HEK293 (cell line): ENCODE data around the gene COL6A1.
A peak's percentile ranks its signal among the peaks of the same experiment; 100 is the strongest.

Source experiments
- CTCF ChIA-PET: fragments of 350-600 bp; formaldehyde crosslinking; extraction: SDS; loops from one replicate; lab custom pipeline; 2021; ENCODE audit warnings: antibody characterized with exemption; lab: Yijun Ruan, JAX
- POLR2A ChIA-PET: fragments of 300-600 bp; formaldehyde crosslinking; extraction: SDS; loops from one replicate; lab custom pipeline; 2020; ENCODE audit warnings: antibody characterized with exemption, inconsistent platforms; lab: Yijun Ruan, JAX
- H3K27ac ChIP-seq: fragments of 200-500 bp; sonication (Bioruptor generic); 2 replicates; pipeline ENCODE4 v1.5.1; 2014; ENCODE audit warnings: low read depth, low read length, control low read depth, inconsistent platforms; ENCODE audit errors: extremely low read depth
- H3K36me3 ChIP-seq, 2 experiments: fragments of 200-500 bp in 1 of 2; sonication (Bioruptor generic) in 1 of 2; 1 replicate in 1 of 2; 2 replicates in 1 of 2; pipeline ENCODE4 v1.5.1; 2014 to 2017; ENCODE audit warnings: inconsistent platforms in 2 of 2, low read length in 2 of 2; ENCODE audit not compliant: control insufficient read depth in 2 of 2, insufficient read depth in 1 of 2
- H3K4me1 ChIP-seq: fragments of 200-500 bp; sonication (Bioruptor generic); 2 replicates; pipeline ENCODE4 v1.5.1; 2014; ENCODE audit warnings: mild to moderate bottlenecking, low read length, inconsistent platforms; ENCODE audit not compliant: control insufficient read depth, insufficient read depth
- H3K4me3 ChIP-seq: 2 replicates; pipeline ENCODE4 v1.5.1; 2011; ENCODE audit warnings: low read depth, mild to moderate bottlenecking, control low read depth, low read length, moderate library complexity
- H3K9me3 ChIP-seq: fragments of 200-500 bp; sonication (Bioruptor generic); 2 replicates; pipeline ENCODE4 v1.5.1; 2014; ENCODE audit warnings: low read depth, low read length, inconsistent platforms; ENCODE audit not compliant: control insufficient read depth, insufficient read depth
- GLIS1 ChIP-seq: fragments of 450-650 bp; formaldehyde crosslinking; IDR thresholded peaks from 2 replicates; pipeline ENCODE4 v1.5.1; 2016; ENCODE audit warnings: missing biosample characterization, missing genetic modification characterization
- REPIN1 ChIP-seq: fragments of 450-650 bp; formaldehyde crosslinking; IDR thresholded peaks from 2 replicates; pipeline ENCODE4 v1.5.1; 2017; ENCODE audit warnings: missing biosample characterization, missing genetic modification characterization, low read depth
- ZBTB21 ChIP-seq: fragments of 450-650 bp; formaldehyde crosslinking; IDR thresholded peaks from 2 replicates; pipeline ENCODE4 v1.5.1; 2017; ENCODE audit warnings: missing biosample characterization, missing genetic modification characterization
- ZBTB26 ChIP-seq: fragments of 450-650 bp; formaldehyde crosslinking; optimal IDR thresholded peaks from 2 replicates; pipeline ENCODE3; 2016; ENCODE audit warnings: missing biosample characterization, mild to moderate bottlenecking, missing genetic modification characterization
- ZFP41 ChIP-seq: fragments of 450-650 bp; formaldehyde crosslinking; IDR thresholded peaks from 2 replicates; pipeline ENCODE4 v1.5.1; 2016; ENCODE audit warnings: missing biosample characterization, missing genetic modification characterization, borderline replicate concordance
- ZNF214 ChIP-seq: fragments of 450-650 bp; formaldehyde crosslinking; IDR thresholded peaks from 2 replicates; pipeline ENCODE4 v1.5.1; 2017; ENCODE audit warnings: missing biosample characterization, mild to moderate bottlenecking, missing genetic modification characterization, borderline replicate concordance
- ZNF398 ChIP-seq: fragments of 450-650 bp; formaldehyde crosslinking; IDR thresholded peaks from 2 replicates; pipeline ENCODE4 v1.5.1; 2017; ENCODE audit warnings: missing biosample characterization, missing genetic modification characterization
- ZNF529 ChIP-seq: fragments of 450-650 bp; formaldehyde crosslinking; IDR thresholded peaks from 2 replicates; pipeline ENCODE4 v1.5.1; 2017; ENCODE audit warnings: missing genetic modification characterization, missing biosample characterization; ENCODE audit not compliant: insufficient replicate concordance
- ZNF596 ChIP-seq: fragments of 450-650 bp; IDR thresholded peaks from 2 replicates; pipeline ENCODE4 v1.5.0; 2018; ENCODE audit warnings: missing biosample characterization, mild to moderate bottlenecking, missing genetic modification characterization, moderate library complexity
- ZNF629 ChIP-seq: fragments of 450-650 bp; formaldehyde crosslinking; IDR thresholded peaks from 2 replicates; pipeline ENCODE4 v1.5.1; 2017; ENCODE audit warnings: missing biosample characterization, missing genetic modification characterization
- ZNF707 ChIP-seq: fragments of 450-650 bp; formaldehyde crosslinking; IDR thresholded peaks from 2 replicates; pipeline ENCODE4 v1.5.1; 2016; ENCODE audit warnings: missing biosample characterization, missing genetic modification characterization
- ZSCAN4 ChIP-seq: fragments of 450-650 bp; formaldehyde crosslinking; IDR thresholded peaks from 2 replicates; pipeline ENCODE4 v1.5.1; 2017; ENCODE audit warnings: missing biosample characterization, missing genetic modification characterization

COL6A1 gene

GRCh38 chr21:46011267-46011967, 29.8 kb downstream of the COL6A1 start:
- TF ChIP-seq ZNF214 (no peak), ZSCAN4 (peak; percentile 90), GLIS1 (tag by site-specific recombination) (0 out of 2 replicates have a peak, but pooled peaks have one; percentile 5), ZBTB26 (tag by site-specific recombination) (peak; percentile 11)
- Histone ChIP-seq H3K36me3 (no peaks in the 10 kb centered on the region), H3K9me3 (no peaks in the 10 kb centered on the region), H3K27ac (no peak overlapping the region), H3K4me3 (no peak overlapping the region), H3K4me1 (no peaks in the 10 kb centered on the region)
- ChIA-PET CTCF (interaction anchor here (0.5 kb wide), 1 partner anchor 290 kb away, joined by 6 read pairs; no protein-coding TSS in a partner anchor), POLR2A (no interaction called here)

GRCh38 chr21:46012154-46012553, 30.6 kb downstream of the COL6A1 start:
- H3K27ac ChIP-seq = no peak overlapping the region
- H3K36me3 ChIP-seq = no peaks in the 10 kb centered on the region
- peak; percentile 0 for TF ChIP-seq ZBTB26 (tag by site-specific recombination)
- no peak for TF ChIP-seq ZNF596 (tag by site-specific recombination)
- H3K4me1 ChIP-seq = no peaks in the 10 kb centered on the region
- no peaks in the 10 kb centered on the region for H3K9me3 ChIP-seq
- ChIA-PET CTCF (no interaction called here), POLR2A (no interaction called here)
- no peak overlapping the region for H3K4me3 ChIP-seq

GRCh38 chr21:46014828-46015227, 33.3 kb downstream of the COL6A1 start:
- H3K9me3 ChIP-seq = no peaks in the 10 kb centered on the region
- H3K27ac ChIP-seq = no peak overlapping the region
- no peak overlapping the region for H3K4me3 ChIP-seq
- H3K36me3 ChIP-seq = no peaks in the 10 kb centered on the region
- no peaks in the 10 kb centered on the region for H3K4me1 ChIP-seq
- TF ChIP-seq ZFP41 (tag by site-specific recombination) = no peak
- TF ChIP-seq ZNF529 = peak; percentile 96
- TF ChIP-seq, all 188 proteins: peak for 1
- POLR2A ChIA-PET = interaction anchor here (1.2 kb wide), 1 partner anchor 34 kb away, joined by 3 read pairs; the partner anchor contains the start of gene COL6A1
- CTCF ChIA-PET = interaction anchor here (1.2 kb wide), 1 partner anchor 45 kb away, joined by 4 read pairs; no protein-coding TSS in a partner anchor

GRCh38 chr21:46017148-46017547, 35.6 kb downstream of the COL6A1 start:
- H3K9me3 ChIP-seq = no peaks in the 10 kb centered on the region
- no peak overlapping the region for H3K27ac ChIP-seq
- ChIA-PET CTCF (interaction anchor here (0.7 kb wide), 1 partner anchor 38 kb away, joined by 3 read pairs; no protein-coding TSS in a partner anchor), POLR2A (no interaction called here)
- no peaks in the 10 kb centered on the region for H3K36me3 ChIP-seq
- TF ChIP-seq ZNF629 (tag by site-specific recombination) = peak; percentile 33; the same call in 1 of the 2 replicates
- no peak for TF ChIP-seq ZNF707 (tag by site-specific recombination)
- 0 out of 2 replicates have a peak, but pooled peaks have one; percentile 58 for TF ChIP-seq ZBTB21 (tag by site-specific recombination)
- peak; percentile 81 for TF ChIP-seq ZNF398
- no peak for TF ChIP-seq REPIN1
- TF ChIP-seq GLIS1 (tag by site-specific recombination) = peak; percentile 29; the same call in 1 of the 2 replicates
- H3K4me3 ChIP-seq = no peak overlapping the region
- H3K4me1 ChIP-seq = no peaks in the 10 kb centered on the region
